ENCODE measurements around the gene DUOX2. TPM values are rescaled to one million over a fixed set of nuclear protein-coding genes. Genes with fewer than 3 reads are reported as not detected.

Gene DUOX2
- total and polyA plus RNA-seq, 2 experiments from 2014 or later: not detected

DNA sequence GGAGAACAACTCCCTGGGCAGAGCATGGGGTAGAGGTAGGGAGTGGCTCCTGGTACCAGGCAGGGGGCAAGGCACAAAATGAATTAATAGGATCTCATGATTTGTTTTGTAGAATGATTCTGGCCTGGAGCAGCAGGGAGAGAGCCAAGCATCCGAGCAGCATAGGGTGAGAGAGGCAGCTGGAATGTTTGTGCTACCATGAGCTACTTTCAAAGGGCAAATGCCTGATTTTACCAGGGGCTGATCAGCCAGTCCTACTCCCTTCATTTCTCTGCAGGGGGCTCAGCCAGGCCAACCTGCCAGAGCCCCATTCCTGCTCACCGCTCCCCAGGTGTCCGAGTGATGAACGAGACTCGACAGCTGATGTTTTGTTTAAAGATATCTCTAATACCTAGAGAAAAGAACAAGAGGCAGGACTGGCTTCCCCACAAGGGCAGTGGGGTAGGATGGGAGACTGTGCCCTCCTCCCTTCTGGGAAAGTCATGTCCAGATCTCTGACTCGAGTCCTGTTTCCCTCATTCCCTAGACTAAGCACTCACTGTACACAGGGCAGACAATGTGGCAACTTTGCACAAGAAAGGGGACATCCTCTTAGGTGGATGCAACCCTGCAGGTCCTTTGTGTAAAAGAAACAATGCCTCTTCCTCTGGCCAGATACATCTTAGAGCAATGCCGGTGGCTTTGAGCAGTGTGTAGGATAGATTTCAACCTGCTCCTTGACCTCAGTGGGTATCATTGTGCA, 12.9 kb downstream of the DUOX2 start:
- TF ChIP-seq STAT1 (IDR thresholded peaks at IDR 0.05; ENCODE audit: unreplicated experiment) (no peak), ZNF331 (CRISPR knock-in tag; IDR thresholded peaks at IDR 0.05; ENCODE audit: low read depth) (no peak), NANOG (IDR thresholded peaks at IDR 0.05; ENCODE audit: borderline replicate concordance) (no peak), EZH2phosphoT487 (IDR thresholded peaks at IDR 0.05; ENCODE audit: unreplicated experiment) (no peak), CREB1 (CRISPR knock-in tag; IDR thresholded peaks at IDR 0.05; ENCODE audit: low read depth) (no peak), POLR2AphosphoS5 (IDR thresholded peaks at IDR 0.05; ENCODE audit: low read depth) (no peak)
- TF ChIP-seq, protein P1, sequence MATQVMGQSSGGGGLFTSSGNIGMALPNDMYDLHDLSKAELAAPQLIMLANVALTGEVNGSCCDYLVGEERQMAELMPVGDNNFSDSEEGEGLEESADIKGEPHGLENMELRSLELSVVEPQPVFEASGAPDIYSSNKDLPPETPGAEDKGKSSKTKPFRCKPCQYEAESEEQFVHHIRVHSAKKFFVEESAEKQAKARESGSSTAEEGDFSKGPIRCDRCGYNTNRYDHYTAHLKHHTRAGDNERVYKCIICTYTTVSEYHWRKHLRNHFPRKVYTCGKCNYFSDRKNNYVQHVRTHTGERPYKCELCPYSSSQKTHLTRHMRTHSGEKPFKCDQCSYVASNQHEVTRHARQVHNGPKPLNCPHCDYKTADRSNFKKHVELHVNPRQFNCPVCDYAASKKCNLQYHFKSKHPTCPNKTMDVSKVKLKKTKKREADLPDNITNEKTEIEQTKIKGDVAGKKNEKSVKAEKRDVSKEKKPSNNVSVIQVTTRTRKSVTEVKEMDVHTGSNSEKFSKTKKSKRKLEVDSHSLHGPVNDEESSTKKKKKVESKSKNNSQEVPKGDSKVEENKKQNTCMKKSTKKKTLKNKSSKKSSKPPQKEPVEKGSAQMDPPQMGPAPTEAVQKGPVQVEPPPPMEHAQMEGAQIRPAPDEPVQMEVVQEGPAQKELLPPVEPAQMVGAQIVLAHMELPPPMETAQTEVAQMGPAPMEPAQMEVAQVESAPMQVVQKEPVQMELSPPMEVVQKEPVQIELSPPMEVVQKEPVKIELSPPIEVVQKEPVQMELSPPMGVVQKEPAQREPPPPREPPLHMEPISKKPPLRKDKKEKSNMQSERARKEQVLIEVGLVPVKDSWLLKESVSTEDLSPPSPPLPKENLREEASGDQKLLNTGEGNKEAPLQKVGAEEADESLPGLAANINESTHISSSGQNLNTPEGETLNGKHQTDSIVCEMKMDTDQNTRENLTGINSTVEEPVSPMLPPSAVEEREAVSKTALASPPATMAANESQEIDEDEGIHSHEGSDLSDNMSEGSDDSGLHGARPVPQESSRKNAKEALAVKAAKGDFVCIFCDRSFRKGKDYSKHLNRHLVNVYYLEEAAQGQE (IDR thresholded peaks at IDR 0.05; ENCODE audit: unreplicated experiment): no peak
- TF ChIP-seq, protein P2, sequence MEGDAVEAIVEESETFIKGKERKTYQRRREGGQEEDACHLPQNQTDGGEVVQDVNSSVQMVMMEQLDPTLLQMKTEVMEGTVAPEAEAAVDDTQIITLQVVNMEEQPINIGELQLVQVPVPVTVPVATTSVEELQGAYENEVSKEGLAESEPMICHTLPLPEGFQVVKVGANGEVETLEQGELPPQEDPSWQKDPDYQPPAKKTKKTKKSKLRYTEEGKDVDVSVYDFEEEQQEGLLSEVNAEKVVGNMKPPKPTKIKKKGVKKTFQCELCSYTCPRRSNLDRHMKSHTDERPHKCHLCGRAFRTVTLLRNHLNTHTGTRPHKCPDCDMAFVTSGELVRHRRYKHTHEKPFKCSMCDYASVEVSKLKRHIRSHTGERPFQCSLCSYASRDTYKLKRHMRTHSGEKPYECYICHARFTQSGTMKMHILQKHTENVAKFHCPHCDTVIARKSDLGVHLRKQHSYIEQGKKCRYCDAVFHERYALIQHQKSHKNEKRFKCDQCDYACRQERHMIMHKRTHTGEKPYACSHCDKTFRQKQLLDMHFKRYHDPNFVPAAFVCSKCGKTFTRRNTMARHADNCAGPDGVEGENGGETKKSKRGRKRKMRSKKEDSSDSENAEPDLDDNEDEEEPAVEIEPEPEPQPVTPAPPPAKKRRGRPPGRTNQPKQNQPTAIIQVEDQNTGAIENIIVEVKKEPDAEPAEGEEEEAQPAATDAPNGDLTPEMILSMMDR (conservative IDR thresholded peaks at IDR 0.05; ENCODE audit: low read depth in 2 of 2): no peak
- TF ChIP-seq, protein P3, sequence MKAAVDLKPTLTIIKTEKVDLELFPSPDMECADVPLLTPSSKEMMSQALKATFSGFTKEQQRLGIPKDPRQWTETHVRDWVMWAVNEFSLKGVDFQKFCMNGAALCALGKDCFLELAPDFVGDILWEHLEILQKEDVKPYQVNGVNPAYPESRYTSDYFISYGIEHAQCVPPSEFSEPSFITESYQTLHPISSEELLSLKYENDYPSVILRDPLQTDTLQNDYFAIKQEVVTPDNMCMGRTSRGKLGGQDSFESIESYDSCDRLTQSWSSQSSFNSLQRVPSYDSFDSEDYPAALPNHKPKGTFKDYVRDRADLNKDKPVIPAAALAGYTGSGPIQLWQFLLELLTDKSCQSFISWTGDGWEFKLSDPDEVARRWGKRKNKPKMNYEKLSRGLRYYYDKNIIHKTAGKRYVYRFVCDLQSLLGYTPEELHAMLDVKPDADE (IDR thresholded peaks at IDR 0.05): no peak
- TF ChIP-seq, protein P4, sequence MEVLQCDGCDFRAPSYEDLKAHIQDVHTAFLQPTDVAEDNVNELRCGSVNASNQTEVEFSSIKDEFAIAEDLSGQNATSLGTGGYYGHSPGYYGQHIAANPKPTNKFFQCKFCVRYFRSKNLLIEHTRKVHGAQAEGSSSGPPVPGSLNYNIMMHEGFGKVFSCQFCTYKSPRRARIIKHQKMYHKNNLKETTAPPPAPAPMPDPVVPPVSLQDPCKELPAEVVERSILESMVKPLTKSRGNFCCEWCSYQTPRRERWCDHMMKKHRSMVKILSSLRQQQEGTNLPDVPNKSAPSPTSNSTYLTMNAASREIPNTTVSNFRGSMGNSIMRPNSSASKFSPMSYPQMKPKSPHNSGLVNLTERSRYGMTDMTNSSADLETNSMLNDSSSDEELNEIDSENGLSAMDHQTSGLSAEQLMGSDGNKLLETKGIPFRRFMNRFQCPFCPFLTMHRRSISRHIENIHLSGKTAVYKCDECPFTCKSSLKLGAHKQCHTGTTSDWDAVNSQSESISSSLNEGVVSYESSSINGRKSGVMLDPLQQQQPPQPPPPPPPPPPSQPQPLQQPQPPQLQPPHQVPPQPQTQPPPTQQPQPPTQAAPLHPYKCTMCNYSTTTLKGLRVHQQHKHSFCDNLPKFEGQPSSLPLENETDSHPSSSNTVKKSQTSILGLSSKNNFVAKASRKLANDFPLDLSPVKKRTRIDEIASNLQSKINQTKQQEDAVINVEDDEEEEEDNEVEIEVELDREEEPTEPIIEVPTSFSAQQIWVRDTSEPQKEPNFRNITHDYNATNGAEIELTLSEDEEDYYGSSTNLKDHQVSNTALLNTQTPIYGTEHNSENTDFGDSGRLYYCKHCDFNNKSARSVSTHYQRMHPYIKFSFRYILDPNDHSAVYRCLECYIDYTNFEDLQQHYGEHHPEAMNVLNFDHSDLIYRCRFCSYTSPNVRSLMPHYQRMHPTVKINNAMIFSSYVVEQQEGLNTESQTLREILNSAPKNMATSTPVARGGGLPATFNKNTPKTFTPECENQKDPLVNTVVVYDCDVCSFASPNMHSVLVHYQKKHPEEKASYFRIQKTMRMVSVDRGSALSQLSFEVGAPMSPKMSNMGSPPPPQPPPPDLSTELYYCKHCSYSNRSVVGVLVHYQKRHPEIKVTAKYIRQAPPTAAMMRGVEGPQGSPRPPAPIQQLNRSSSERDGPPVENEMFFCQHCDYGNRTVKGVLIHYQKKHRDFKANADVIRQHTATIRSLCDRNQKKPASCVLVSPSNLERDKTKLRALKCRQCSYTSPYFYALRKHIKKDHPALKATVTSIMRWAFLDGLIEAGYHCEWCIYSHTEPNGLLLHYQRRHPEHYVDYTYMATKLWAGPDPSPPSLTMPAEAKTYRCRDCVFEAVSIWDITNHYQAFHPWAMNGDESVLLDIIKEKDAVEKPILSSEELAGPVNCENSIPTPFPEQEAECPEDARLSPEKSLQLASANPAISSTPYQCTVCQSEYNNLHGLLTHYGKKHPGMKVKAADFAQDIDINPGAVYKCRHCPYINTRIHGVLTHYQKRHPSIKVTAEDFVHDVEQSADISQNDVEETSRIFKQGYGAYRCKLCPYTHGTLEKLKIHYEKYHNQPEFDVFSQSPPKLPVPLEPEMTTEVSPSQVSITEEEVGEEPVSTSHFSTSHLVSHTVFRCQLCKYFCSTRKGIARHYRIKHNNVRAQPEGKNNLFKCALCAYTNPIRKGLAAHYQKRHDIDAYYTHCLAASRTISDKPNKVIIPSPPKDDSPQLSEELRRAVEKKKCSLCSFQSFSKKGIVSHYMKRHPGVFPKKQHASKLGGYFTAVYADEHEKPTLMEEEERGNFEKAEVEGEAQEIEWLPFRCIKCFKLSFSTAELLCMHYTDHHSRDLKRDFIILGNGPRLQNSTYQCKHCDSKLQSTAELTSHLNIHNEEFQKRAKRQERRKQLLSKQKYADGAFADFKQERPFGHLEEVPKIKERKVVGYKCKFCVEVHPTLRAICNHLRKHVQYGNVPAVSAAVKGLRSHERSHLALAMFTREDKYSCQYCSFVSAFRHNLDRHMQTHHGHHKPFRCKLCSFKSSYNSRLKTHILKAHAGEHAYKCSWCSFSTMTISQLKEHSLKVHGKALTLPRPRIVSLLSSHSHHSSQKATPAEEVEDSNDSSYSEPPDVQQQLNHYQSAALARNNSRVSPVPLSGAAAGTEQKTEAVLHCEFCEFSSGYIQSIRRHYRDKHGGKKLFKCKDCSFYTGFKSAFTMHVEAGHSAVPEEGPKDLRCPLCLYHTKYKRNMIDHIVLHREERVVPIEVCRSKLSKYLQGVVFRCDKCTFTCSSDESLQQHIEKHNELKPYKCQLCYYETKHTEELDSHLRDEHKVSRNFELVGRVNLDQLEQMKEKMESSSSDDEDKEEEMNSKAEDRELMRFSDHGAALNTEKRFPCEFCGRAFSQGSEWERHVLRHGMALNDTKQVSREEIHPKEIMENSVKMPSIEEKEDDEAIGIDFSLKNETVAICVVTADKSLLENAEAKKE (CRISPR knock-in tag; IDR thresholded peaks at IDR 0.05): no peak
- Mint-ChIP-seq H3K4me1 (peaks cover 18% of the 10 kb centered on the region), H3K36me3 (ENCODE audit: low read depth) (no peaks in the 10 kb centered on the region), H3K9me3 (no peaks in the 10 kb centered on the region; the same call in 2 of the 3 replicates), H3K27me3 (ENCODE audit: insufficient read depth, low read depth, poor library complexity) (peaks cover 12% of the 10 kb centered on the region), H3K27ac (no peak overlapping the region; the same call in 1 of the 2 replicates), H3K4me3 (peak overlapping the region; percentile 11; the same call in 1 of the 3 replicates)
- DNase-seq (ENCODE audit: low spot score): peak; percentile 20
- Histone ChIP-seq H3K4me1 (ENCODE audit: insufficient read depth) (peaks cover 15% of the 10 kb centered on the region), H3K4me2 (peak overlapping the region; percentile 70), H3F3A (replicated peaks; ENCODE audit: low read depth) (no peaks in the 10 kb centered on the region), H2AFZ (peak overlapping the region; percentile 66), H3K27me3 (ENCODE audit: insufficient read depth) (no peaks in the 10 kb centered on the region), H4K20me1 (replicated peaks; ENCODE audit: insufficient read depth) (no peaks in the 10 kb centered on the region), H3K4me3 (no peak overlapping the region), H3K27ac (ENCODE audit: low read depth) (no peak overlapping the region), H3K36me3 (ENCODE audit: insufficient read depth) (no peaks in the 10 kb centered on the region), H3K79me2 (replicated peaks; ENCODE audit: insufficient read depth) (no peaks in the 10 kb centered on the region), H3K9me2 (ENCODE audit: insufficient read depth) (no peaks in the 10 kb centered on the region)
- ATAC-seq: peak; percentile 76
